HG03103 (cell line): ENCODE results near the gene ZC3H4.
"Not testable (repeated sequence)": the region's sequence is repeated elsewhere in the genome, so short reads cannot be mapped to it uniquely, and the experiment has no call there.

Experiments
- ATAC-seq: cut with Tn5 transposase; IDR thresholded peaks from one replicate; pipeline ENCODE4 v1.9.1; 2021; ENCODE audit warnings: low read depth; ENCODE audit not compliant: unreplicated experiment

The ZC3H4 gene

GRCh38 chr19:47109177-47109540, 4.4 kb downstream of the ZC3H4 start:
- no peak for ATAC-seq

GRCh38 chr19:47107953-47108746, 5.4 kb downstream of the ZC3H4 start:
- ATAC-seq = no peak

GRCh38 chr19:47107202-47107952, 6.2 kb downstream of the ZC3H4 start:
- ATAC-seq = no peak

GRCh38 chr19:47106821-47107201, 6.8 kb downstream of the ZC3H4 start:
- ATAC-seq = no peak

- no peak for ATAC-seq
Observed at GRCh38 chr19:47105874-47106273, 7.7 kb downstream of the ZC3H4 start.

- ATAC-seq = no peak
Observed at GRCh38 chr19:47104680-47105079, 8.9 kb downstream of the ZC3H4 start.

- ATAC-seq = no peak
Observed at GRCh38 chr19:47102346-47103060, 11.1 kb downstream of the ZC3H4 start.

- not testable (repeated sequence) for ATAC-seq
Observed at GRCh38 chr19:47101116-47101515, 12.5 kb downstream of the ZC3H4 start.

GRCh38 chr19:47100290-47100689, 13.3 kb downstream of the ZC3H4 start:
- ATAC-seq = no peak

GRCh38 chr19:47099576-47100050, 14.0 kb downstream of the ZC3H4 start:
- ATAC-seq = no peak

GRCh38 chr19:47098608-47099007, 15.0 kb downstream of the ZC3H4 start:
- ATAC-seq = no peak

GRCh38 chr19:47097396-47098201, 16.0 kb downstream of the ZC3H4 start:
- ATAC-seq = no peak

GRCh38 chr19:47096721-47097120, 16.9 kb downstream of the ZC3H4 start:
- no peak for ATAC-seq

GRCh38 chr19:47096100-47096704, 17.4 kb downstream of the ZC3H4 start:
- no peak for ATAC-seq

GRCh38 chr19:47095476-47096099, 18.0 kb downstream of the ZC3H4 start:
- no peak for ATAC-seq

- no peak for ATAC-seq
Observed at GRCh38 chr19:47094557-47095475, 18.8 kb downstream of the ZC3H4 start.

GRCh38 chr19:47093841-47094240, 19.7 kb downstream of the ZC3H4 start:
- ATAC-seq = no peak

GRCh38 chr19:47093254-47093653, 20.3 kb downstream of the ZC3H4 start:
- no peak for ATAC-seq
